ENCODE results near the gene GPR15LG. TPM values are rescaled to one million over a fixed set of nuclear protein-coding genes. Genes with fewer than 3 reads are reported as not detected.
"Not testable (repeated sequence)": the region's sequence is repeated elsewhere in the genome, so short reads cannot be mapped to it uniquely, and the experiment has no call there.

Gene GPR15LG
- total RNA-seq, result 100 to 1,000 TPM; 402 to 621 TPM
- long read RNA-seq, transcript C10orf99-201 (3 exons, 888 nt), result major isoform, 99 of 161 reads
- long read RNA-seq, partial matches to known transcripts, result 33 of 161 reads
- long read RNA-seq, other reads (novel, unspliced or antisense), result 28 of 161 reads

DNA sequence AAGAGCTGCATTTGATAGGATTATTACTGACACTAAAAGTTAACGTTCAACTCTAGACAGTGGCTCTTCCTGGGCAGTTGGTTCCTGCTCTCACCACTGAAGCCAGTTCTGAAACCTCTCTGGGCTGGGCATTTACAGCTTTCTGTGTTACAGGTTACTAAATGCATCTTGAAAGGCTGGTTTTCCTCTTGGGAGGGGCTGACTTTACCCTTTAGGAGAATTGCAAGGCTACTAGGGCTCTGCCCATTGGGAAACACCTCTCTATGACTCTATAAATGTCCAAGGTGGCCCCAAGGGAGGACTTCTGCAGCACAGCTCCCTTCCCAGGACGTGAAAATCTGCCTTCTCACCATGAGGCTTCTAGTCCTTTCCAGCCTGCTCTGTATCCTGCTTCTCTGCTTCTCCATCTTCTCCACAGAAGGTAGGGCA, at the start of gene GPR15LG:
GPR15LG (plus strand) TSS at position 301 of the 429 bp plus-strand sequence; CDS start at position 352, 51 bp downstream.
- DNase-seq (peak; percentile 64 to 80), ATAC-seq (peak; percentile 80)
- intact Hi-C loops (cut with DNase I, micrococcal nuclease), result no loop called here

DNA sequence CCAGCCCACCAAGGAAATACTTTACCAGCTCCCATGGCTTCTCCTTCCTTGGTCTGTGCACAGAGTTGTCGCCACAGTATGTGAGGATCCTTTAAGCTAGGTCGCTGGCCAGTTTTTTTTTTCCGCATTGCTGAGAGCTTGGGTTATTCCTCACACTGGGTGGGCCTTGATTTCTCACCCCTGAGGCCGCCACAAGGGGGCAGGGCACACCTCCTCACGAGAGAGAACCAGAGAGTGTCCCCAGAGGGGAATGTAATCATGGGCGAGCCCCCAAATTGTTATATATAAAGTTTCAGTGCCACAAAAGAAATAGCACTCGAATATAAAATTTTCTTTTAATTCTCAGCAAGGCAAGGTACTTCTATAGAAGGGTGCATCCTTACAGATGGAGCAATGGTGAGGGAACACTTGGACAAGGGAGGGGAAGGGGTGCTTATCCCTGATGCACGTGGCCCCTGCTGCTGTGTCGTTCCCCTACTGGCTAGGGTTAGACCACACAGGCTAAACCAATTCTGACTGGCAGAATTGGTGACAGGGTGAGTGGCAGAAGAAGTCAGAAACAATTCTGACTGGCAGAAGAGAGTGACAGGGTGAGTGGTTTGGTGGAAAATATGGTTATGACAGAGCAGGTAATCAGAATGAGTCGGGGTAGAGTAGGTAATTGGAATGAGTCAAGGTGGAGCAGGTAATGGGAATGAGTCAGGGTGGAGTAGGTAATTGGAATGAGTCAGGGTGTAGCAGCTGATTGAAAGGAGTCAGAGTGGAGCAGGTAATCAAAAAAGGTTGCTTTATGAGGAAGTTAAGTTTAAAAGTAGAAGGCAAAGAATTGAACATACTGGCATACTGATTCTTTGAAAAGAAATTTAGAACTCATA, 47.5 kb upstream of the GPR15LG start:
- peak; percentile 43 for ATAC-seq
- intact Hi-C loops (cut with DNase I, micrococcal nuclease); DNase-seq: not testable (repeated sequence)

DNA sequence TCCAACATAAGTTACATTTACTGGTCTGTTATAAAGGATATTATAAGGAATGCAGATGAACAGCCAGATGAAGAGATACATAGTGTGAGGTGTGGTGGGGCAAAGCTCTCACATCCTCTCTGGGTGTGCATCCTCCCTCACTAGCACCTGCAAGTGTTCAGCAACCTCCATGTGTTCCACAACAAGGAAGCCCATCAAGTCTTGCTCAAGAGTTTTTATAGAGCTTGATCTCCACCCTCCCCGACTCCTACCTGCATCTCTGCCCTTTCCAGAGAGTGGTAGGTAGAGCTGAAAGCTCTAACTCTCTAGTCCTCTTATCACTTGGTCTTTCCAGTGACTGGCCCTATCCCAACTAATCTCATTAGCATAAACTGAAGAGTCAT, 46.8 kb upstream of the GPR15LG start:
- ATAC-seq, result peak; percentile 77
- DNase-seq, result no peak
- intact Hi-C loops (cut with DNase I, micrococcal nuclease), result no loop called here

DNA sequence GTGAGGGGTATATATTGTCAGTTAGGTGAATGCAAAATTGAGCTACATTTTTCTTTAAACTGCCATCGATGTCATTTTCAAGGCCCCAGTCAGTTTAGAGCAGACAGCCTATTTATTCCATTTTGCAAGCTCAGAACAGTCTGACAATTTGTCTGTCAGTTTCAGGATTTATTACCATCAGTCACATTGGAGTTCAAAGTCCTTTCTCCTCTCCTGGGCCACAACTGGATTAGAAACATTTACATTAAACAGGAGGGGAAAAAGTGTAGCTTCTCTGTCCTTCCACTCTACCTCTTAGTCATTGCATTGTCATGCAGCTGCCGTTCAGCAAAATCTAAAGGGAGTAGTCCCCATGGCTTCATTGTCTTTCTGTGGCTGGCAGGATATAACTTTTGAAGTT, 37.8 kb upstream of the GPR15LG start:
- intact Hi-C loops (cut with DNase I, micrococcal nuclease), result no loop called here
- ATAC-seq, result peak; percentile 29
- no peak for DNase-seq

DNA sequence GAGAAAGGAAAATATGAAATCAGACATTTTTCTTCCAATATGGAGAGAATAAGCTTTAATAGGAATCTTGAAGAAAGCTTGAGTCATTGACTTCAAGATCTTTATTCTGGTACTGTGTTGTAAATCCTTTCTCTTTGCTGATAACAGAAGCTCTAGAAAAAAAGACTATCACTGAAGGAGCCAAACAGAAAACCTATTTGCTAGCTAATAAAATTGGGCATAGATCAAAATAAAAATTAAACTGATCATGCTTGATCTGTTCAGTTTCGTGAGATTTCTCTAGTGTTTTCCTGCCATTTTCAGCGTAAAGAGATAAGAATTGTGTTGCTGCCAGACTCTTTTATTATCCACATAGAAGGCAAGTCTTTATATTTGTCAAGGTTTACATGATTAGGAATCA, 35.8 kb upstream of the GPR15LG start:
- no peak for ATAC-seq
- intact Hi-C loops (cut with DNase I, micrococcal nuclease), result no loop called here
- DNase-seq, result no peak

DNA sequence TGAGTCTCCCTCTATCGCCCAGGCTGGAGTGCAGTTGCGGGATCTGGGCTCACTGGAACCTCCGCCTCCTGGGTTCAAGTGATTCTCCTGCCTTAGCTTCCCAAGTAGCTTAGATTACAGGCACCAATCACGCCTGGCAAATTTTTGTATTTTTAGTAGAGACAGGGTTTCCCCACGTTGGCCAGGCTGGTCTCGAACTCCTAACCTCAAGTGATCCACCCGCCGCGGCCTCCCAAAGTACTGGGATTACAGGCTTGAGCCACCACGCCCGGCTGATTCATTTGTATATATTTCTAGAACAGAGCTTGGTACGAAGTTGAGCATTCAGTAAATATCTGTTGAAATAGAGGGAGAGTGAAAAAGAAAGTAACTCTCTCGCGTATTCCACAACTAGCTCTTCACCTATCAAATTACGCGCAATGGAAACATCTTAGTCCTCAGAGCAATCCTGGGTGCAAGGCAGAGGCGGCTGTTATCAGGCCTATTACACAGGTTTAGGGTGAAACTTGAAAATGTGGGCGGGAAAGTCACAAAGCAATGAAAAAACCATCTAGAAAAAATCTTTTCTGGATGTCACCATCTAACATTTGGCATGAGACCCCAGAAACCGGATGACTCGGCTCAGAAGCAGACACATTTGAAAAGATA, 35.0 kb upstream of the GPR15LG start:
- intact Hi-C loops (cut with DNase I, micrococcal nuclease), result no loop called here
- peak; percentile 27 for ATAC-seq

DNA sequence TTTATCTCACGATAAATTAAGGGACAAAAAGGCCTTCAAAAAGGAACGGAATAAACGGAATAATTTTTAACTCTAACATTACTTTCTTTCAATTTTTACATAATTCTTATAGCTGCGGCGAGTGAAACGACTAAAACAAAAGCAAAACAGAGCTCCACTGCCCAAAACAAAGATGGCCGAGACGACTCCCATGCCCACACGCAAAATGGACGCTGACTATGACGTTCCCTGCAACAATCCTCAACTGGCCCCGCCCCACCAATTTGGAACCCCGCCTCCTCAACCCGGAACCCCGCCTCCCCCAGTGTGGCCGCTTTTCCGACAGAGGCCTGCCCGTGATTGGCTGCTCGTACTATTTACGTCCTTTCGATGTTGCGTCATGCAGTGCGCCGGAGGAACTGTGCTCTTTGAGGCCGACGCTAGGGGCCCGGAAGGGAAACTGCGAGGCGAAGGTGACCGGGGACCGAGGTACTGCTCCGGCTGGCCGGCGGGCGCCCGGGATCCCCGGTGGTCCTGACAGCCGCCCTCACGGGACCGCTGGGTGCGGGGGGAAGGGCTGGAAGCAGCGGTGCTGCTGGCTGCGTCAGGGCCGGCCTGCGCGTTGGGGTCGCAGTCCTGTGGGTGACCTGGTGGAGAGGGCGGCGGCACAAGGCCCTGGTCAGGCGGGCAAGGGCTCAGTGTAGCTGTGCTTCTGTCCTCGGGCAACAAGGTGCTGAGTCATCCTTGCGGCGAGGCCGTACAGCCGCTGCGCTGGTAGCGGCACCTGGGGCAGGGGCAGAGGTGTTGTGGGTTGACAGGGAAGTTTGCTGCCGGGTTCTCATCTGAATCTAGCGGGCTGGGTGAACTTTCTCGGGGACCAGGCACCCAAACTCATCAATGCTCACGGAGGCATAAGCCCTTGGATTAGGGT, 34.2 kb upstream of the GPR15LG start, which contains the start of gene GHITM:
GHITM (plus strand) TSS at position 384 of the 910 bp plus-strand sequence. CDS start 1,992 bp downstream, outside the sequence.
- peak; percentile 99 for DNase-seq
- ATAC-seq, result peak; percentile 87
- intact Hi-C loops (cut with DNase I, micrococcal nuclease), result no loop called here

More for the DNA sequence above, 35.0 kb upstream of the GPR15LG start:
- peak; percentile 49 to 59 for DNase-seq

DNA sequence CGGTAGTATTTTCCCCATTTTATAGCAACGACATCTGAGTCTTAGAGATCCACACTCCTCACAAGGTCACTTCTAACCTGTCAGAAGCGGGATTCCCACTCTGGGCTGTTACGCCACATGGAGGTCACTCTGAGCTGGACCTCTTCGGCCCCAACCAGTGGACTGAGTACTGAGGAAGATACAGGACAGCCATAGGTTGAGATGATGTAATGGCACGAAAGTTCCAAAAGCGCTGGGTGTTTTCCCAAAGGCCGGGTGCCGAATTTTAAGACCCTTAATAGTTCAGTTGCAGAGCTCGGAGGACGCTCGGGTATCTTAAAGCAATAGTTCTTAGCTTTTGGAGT, 33.6 kb upstream of the GPR15LG start:
- intact Hi-C loops (cut with DNase I, micrococcal nuclease), result no loop called here

DNA sequence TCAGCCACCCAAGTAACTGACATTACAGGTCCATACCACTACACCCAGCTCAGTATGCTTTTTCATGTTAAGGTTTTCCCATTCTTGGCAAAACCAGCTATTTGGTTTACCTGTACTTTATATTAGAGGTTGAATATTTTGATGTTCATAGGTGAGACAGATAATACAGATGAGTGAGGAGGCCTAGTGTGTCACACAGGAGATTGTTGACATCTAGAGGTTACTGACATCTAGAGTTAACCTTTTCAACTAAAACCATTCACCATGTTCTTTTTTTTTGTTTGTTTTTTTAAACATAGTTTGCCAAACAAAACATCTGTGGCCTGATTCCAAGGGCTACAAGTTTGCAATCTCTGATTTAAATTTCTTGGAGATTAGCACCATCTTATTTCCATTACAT, 26.3 kb upstream of the GPR15LG start:
- no peak for ATAC-seq
- DNase-seq, result no peak
- intact Hi-C loops (cut with DNase I, micrococcal nuclease), result no loop called here

More for the DNA sequence above, 33.6 kb upstream of the GPR15LG start:
- ATAC-seq (no peak), DNase-seq (peak in 1 of 2 donors; percentile 28)

DNA sequence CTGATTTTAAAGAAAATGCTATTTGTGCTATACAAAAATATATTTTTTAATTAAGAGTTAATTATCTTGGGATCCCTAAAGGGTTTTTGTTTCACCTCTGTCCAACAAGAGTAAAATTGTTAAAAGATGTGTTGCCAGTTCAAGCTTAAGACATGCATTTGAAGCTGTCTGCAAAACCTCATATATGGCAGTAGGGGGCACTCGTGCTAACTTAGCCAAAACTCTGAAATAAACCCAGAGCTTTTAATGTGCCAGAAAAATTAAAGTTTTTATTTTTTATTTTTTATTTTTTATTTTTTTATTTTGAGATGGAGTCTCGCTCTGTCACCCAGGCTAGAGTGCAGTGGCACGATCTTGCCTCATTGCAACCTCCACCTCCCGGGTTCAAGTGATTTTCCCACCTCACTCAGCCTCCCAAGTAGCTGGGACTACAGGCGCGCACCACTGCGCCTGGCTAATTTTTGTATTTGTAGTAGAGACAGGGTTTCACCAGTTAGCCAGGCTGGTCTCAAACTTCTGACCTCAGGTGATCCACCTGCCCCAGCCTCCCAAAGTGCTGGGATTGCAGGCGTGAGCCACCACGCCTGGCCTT, 25.5 kb upstream of the GPR15LG start:
- intact Hi-C loops (cut with DNase I, micrococcal nuclease), result loop anchor here in 1 of 2 donors (2.0 kb wide), 1 partner anchor 57 kb away; no protein-coding TSS in a partner anchor
- ATAC-seq, result peak; percentile 74
- not testable (repeated sequence) for DNase-seq

DNA sequence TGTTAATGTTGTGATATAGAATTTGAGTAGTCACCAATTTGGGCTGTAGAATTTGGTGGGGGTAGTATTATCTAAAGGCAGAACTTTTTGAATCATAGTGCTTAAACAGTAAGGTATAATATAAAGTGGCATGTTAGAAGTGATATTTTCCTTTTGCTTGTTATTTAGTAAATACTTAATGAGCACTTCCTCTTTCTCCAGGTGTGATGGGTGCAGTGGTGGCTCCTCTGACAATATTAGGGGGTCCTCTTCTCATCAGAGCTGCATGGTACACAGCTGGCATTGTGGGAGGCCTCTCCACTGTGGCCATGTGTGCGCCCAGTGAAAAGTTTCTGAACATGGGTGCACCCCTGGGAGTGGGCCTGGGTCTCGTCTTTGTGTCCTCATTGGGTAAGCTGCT, 23.7 kb upstream of the GPR15LG start:
- no peak for ATAC-seq
- DNase-seq, result no peak
- intact Hi-C loops (cut with DNase I, micrococcal nuclease), result loop anchor here in 1 of 2 donors (2.0 kb wide), 1 partner anchor 55 kb away; no protein-coding TSS in a partner anchor

DNA sequence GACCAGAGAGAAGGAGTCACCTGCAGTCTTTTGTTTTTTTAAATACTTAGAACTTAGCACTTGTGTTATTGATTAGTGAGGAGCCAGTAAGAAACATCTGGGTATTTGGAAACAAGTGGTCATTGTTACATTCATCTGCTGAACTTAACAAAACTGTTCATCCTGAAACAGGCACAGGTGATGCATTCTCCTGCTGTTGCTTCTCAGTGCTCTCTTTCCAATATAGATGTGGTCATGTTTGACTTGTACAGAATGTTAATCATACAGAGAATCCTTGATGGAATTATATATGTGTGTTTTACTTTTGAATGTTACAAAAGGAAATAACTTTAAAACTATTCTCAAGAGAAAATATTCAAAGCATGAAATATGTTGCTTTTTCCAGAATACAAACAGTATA, 20.8 kb upstream of the GPR15LG start:
- no peak for DNase-seq
- intact Hi-C loops (cut with DNase I, micrococcal nuclease), result no loop called here
- no peak for ATAC-seq

DNA sequence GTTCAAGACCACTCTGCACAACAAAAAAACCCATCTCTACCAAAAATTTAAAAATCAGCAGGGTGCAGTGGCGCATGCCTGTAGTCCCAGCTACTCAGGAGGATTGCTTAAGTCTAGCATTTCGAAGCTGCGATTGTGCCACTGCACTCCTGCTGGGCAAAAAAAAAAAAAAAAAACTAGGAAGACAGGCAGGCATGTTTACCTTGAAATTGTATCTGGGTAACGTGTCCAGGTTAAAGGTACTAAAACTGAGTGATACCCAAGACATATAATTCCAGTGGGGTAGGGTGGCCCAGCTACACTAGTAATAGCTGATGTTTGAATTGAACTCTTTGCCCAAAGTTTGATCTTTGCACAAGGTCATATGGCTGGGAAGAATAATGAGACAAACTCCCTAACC, 18.1 kb upstream of the GPR15LG start:
- ATAC-seq (no peak), DNase-seq (no peak)
- intact Hi-C loops (cut with DNase I, micrococcal nuclease), result no loop called here

DNA sequence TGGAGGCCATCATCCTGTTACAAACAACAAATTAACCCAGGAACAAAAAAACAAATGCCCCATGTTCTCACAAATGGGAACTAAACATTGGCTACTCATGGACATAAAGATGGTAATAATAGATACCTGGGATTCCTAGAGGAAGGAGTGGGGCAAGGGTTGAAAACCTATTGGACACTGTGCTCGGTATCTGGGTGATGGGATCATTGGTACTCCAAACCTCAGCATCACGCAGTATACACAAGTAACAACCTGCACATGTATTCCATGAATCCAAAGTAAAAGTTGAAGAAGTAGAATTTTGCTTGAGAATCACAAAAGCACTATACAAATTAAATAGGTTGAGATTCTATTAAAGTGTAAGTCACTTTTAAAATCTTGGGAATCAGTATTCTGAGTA, 17.6 kb upstream of the GPR15LG start:
- intact Hi-C loops (cut with DNase I, micrococcal nuclease), result no loop called here
- no peak for ATAC-seq
- no peak for DNase-seq

DNA sequence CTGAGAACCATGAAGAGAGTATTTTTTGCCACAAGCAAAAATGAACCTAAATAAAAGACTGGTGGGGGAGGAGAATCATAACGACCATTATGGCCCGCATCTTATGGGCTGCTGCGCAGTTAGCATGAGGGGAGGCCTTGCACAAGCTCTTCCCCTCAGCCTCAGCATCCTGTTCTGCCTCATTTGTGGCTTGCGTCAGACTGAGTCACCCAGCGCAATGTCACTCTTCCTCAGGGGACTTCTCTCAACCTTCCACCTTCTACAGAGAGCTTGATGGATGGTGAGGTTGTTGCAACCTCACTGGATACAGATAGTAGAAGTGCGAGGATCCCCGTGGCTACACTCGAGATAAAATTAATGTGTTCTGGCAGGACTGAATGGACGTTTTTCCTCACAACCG, 16.8 kb upstream of the GPR15LG start:
- DNase-seq (no peak), ATAC-seq (no peak)
- intact Hi-C loops (cut with DNase I, micrococcal nuclease), result no loop called here

DNA sequence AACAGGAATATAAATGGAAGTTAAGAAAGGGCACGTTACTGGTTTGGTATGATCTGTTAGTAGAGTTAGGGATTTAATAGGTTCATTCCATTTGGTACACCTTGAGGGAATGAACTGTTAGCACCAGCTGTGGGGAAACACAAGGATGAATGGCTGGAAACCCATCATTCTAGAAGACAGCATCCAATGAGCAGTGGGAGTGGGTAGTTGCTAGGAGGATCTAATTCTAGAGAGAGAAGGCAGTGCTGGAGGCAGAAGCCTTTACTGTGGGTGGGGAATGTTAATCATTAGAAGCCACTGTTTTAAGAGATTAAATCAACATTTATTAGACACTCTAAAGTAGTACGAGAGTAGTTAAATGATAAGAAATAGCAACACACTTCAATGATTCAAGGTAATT, 15.5 kb upstream of the GPR15LG start:
- DNase-seq, result no peak
- no peak for ATAC-seq
- intact Hi-C loops (cut with DNase I, micrococcal nuclease), result no loop called here

DNA sequence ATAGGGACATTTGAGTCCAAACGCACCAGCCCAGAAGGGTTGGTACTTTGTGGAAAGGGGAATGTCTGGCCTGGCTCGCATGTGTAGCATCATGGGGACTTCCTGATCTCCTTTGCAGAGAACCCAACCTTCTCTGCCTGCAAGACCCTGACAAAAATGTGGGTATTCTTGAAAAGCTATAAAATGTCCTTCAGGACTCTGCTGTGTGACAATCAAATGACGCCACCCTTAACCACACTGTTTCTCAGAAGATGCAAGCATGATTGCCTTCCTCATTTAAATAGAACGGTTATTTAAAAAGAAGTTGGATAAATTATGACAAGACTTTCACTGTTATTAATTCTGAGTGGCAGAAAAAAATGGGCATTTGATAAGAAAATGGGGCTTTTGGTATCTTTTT, 15.1 kb upstream of the GPR15LG start:
- intact Hi-C loops (cut with DNase I, micrococcal nuclease), result no loop called here
- DNase-seq (no peak), ATAC-seq (no peak)

DNA sequence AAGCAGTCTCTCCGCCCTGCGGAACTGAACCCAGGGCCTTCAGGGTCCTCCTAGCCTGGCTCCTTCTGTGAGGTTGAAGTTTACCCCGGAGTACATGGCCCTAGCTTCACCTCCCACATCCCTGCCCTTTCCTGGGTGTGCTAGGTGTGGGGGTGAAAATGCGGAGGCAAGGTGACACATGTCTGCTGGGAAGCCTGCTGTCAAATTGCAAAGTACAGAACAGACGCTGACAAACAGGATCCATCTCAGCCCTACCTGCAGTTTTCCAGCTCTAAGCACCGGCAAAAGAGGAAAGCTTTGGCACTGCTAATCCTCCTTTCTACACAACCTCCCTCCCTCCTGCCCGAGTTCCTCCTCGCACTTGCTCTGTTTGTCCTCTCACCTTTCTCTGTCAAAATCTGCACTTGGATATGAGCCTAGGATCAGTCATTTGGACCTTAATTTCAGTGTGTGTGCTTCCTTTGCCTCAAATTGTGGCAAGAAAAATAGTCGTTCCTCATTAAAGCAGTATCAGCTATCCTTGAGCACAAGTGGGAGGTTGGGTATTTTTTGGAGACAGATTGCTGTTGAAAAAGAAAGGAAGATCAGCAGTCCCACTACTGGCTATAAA, 14.4 kb upstream of the GPR15LG start:
- peak; percentile 81 for ATAC-seq
- intact Hi-C loops (cut with DNase I, micrococcal nuclease), result no loop called here
- peak in 1 of 2 donors; percentile 57 for DNase-seq

All from left colon (tissue), 2 donors.